Fibroblast of mammary gland (primary cell): ENCODE results near the gene SERPINE1.
A peak's percentile ranks its signal among the peaks of the same experiment; 100 is the strongest.
"Not testable (repeated sequence)": the region's sequence is repeated elsewhere in the genome, so short reads cannot be mapped to it uniquely, and the experiment has no call there.

Source experiments
- DNase-seq: peaks from one replicate; pipeline ENCODE4 v3.0.0-alpha.2; 2010; ENCODE audit warnings: low read depth
- H3K4me3 ChIP-seq: 2 replicates; pipeline ENCODE4 v1.5.1; 2011; ENCODE audit warnings: low read depth, mild to moderate bottlenecking, low read length, moderate library complexity; ENCODE audit not compliant: control insufficient read depth
- CTCF ChIP-seq: conservative IDR thresholded peaks from 2 replicates; pipeline ENCODE4 v1.5.1; 2011; ENCODE audit warnings: low read depth, low read length, inconsistent platforms; ENCODE audit not compliant: control insufficient read depth, insufficient read depth

Gene SERPINE1

GRCh38 chr7:101111261-101111660 is 15.6 kb upstream of the SERPINE1 start:
- no peak for TF ChIP-seq CTCF
- DNase-seq: no peak
- no peak overlapping the region for H3K4me3 ChIP-seq

- peak; percentile 98 for DNase-seq
- H3K4me3 ChIP-seq: no peak overlapping the region
- TF ChIP-seq CTCF: no peak
These were observed 14.7 kb upstream of the SERPINE1 start for GRCh38 chr7:101112233-101112632.

GRCh38 chr7:101113140-101113539 is 13.8 kb upstream of the SERPINE1 start:
- H3K4me3 ChIP-seq, DNase-seq: not testable (repeated sequence)

DNA sequence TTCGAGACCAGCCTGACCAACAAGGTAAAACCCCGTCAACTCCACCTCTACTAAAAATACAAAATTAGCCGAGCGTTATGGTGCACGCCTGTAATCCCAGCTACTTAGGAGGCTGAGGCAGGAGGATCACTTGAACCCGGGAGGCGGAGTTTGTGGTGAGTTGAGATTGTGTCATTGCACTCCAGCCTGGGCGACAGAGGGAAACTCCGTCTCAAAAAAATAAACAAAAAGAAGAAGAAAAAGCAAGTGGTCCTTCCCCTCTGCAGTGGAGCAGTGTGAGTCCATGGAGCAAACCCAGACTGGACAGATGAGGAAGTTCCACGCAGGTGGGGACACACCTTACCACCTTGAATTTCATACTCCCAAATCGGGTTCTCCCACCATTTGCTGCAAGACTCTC is 13.1 kb upstream of the SERPINE1 start:
- no peak overlapping the region for H3K4me3 ChIP-seq
- TF ChIP-seq CTCF: no peak
- no peak for DNase-seq

DNA sequence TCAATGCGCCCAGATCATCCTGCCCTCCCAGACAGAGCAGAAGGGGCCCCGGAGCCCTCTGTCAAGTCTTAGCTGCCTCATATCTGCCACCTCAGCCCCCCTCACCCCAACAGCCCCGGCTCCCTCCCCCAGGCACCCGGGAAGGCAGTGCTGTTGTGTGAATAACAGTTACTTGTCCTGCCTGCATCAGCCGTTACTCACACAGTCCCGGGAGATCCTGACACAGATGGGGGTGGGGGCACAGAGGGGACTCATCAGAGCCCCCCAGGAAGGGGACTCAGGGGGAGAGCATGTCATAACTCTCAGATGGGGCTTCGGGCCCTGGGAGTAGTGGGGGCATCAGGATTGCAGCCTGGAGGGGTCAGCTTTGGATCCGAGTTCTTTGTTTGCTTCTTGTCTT is 12.4 kb upstream of the SERPINE1 start:
- no peak overlapping the region for H3K4me3 ChIP-seq
- peak; percentile 82 for DNase-seq
- TF ChIP-seq CTCF: no peak

DNA sequence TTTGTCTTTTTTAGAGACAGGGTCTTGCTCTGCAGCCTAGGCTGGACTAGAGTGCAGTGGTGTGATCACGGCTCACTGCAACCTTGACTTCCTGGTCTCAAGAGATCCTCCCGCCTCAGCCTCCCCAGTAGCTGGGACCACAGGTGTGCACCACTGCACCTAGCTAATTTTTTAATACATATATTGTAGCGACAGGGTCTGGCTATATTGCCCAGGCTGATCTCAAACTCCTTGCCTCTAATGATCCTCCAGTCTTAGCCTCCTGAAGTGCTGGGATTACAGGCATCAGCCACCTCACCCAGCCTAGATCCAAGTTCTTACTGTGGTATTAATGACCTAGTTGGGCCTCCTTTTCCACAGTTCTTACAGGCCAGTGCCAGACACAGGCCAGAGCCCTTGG is 11.7 kb upstream of the SERPINE1 start:
- TF ChIP-seq CTCF: no peak
- DNase-seq: no peak
- H3K4me3 ChIP-seq: no peak overlapping the region

DNA sequence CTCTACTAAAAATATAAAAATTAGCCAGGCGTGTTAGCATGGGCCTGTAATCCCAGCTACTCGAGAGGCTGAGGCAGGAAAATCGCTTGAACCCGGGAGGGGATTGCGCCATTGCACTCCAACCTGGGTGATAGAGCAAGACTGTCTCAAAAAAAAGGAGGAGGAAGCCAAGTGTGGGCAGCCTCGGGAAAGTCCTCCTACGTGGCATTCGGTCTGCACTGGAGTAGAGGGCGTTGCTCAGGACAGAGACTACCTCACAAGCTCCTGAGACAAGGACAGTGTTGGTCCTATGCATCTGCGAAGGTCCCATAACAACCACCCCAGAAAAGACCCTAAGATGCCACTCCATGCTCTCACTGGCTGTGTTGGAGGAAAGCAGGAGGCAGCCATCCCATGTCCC is 10.0 kb upstream of the SERPINE1 start:
- no peak overlapping the region for H3K4me3 ChIP-seq
- TF ChIP-seq CTCF: no peak
- DNase-seq: peak; percentile 75
